GM19463 (cell line): ENCODE data around the gene IAPP.
"Not testable (repeated sequence)": the region's sequence is repeated elsewhere in the genome, so short reads cannot be mapped to it uniquely, and the experiment has no call there.

Experiments used
- ATAC-seq: cut with Tn5 transposase; IDR thresholded peaks from one replicate; pipeline ENCODE4 v1.9.1; 2021; ENCODE audit warnings: mild to moderate bottlenecking, moderate library complexity; ENCODE audit not compliant: unreplicated experiment

IAPP gene

DNA sequence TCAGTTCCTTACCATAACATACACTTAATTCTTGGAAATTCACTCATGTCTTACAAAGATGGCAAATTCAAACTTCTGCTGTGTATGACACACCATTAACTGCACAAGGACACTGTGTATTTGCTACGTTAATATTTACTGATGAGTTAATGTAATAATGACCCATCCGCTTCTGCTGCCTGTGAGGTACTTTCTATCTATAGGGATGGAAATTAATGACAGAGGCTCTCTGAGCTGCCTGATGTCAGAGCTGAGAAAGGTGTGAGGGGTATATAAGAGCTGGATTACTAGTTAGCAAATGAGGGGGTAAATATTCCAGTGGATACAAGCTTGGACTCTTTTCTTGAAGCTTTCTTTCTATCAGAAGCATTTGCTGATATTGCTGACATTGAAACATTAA lies at the start of gene IAPP:
IAPP (plus strand) TSS at position 301 of the 400 bp plus-strand sequence. CDS start 450 bp downstream, outside the sequence.
- ATAC-seq, result no peak

DNA sequence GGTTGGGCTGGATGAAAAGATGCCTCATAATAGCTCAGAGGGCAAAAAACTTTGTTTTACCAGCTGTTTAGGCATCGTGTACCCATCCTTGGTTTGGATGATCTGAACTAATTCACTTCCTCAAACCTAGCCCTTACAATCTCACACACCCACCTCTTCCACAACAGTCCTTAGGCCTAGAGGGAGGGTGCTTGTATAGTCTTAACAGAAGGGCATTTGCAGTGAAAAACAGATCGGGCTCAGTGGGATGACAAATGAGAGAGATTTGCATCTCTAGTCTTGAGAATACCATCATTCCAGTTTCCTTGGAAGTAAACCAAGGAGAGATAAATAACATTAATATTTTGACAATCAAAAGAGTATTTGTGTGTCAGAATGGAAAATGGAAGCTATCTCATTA lies 49.0 kb upstream of the IAPP start:
- ATAC-seq, result no peak

DNA sequence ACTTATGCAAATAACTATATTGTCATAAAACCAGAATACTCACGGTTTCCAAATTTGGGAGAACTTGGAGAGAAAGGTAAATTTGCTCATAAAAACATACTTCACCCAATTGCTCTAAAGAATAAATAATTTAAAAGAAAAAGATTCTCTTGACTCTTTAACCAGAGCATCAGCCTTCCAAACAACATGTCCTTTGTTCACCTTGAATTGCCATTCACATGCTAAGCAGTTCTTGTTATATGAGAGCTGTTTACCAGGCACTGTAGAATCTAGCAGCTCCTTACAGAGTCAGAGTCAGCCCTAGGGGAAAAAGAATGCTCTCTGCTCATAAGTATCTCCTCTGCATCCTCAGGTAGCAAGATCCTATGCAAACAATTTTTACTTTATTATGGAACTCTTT lies 48.2 kb upstream of the IAPP start:
- no peak for ATAC-seq

GRCh38 chr12:21328578-21328977 lies 44.1 kb upstream of the IAPP start:
- no peak for ATAC-seq

DNA sequence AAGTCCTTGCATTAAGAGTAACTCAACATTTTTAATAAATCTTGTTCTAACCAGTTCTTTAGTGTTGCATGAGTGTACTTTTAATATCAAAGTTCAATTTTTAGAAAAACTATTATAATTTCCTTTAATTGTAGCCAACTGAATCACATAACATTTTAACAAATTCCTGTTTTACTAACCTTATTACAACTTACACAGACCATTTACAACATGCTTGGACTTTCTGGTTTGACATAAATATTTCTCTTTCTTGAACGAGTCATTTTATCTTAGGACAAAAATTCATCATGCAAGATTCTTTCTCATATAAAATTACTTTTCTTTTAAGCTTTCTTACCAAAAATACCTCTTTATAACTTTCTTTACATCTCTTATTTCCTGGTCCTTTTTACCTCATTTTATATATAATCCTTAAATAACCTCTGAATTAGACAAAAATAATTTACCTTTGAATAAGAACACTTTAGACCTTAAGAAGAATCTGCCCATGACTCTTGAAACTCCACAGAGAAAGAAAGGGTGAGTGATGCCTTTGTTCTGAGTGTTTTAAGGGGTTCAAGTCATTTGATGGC lies 41.9 kb upstream of the IAPP start:
- ATAC-seq, result no peak

DNA sequence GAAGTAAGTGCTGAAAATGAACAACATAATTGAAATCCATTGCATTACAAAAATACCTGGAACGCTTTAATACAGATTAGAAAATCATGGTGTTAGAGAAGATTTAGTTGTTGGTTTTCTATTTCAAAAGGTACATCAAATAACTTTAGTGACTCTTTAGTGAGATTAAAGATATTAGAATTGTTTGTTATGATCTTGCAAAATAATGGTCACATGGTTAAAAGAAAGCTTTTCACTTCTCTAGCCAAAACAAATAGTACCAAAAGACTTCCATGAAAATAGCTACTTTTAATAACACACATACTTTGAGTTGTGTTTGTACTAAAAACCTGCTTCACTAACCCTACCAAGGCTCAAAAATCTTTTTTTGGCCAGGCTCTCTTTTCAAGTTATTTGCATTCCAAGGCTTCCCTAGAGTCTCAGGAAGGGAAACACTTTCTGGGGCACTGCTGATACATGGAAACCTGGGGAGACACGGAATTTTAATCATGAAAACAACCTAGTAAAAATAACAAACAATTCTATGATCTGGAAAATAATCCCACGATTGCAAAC lies 37.9 kb upstream of the IAPP start, which contains the start of gene SLCO1A2:
SLCO1A2 (minus strand) TSS at position 147 of the 555 bp plus-strand sequence. CDS start 270 bp downstream, outside the sequence.
- no peak for ATAC-seq

DNA sequence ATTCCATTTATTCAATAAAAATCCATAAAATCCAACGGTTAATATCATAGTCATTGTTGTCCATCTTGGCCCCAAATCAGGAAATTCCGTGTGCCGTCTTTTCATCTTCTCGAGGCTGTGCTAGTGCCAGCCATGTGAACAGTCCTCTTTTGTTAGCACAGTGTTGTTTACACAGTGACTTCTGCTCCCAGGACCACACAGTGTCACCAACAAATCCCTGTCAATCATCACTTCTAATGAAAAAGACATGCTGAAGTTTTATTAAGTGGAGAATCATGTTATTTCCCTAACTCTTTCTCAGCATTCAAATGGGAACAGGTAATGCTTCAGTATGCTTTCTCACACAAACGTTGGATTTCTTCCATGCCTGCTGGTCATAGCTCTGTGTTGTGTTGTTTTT lies 36.0 kb upstream of the IAPP start:
- ATAC-seq, result no peak

DNA sequence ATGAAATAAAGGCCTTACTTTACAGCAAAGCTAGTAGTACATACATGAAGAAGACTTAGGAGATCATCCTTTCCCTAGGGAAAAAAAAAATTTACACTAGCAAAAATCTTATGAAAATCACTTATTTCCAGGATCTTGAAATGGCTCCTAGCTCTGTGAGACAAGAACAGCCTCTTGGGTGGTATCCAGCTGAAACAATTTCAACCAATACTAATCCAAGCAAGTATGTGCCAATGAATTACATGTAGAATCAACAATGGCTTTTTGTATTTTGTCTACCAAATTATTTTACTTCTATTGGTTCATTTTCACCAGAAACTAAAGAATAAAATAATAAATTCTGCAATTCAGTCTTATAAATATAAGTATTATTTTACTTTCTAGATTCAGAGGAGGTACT lies 35.2 kb upstream of the IAPP start:
- ATAC-seq, result no peak

DNA sequence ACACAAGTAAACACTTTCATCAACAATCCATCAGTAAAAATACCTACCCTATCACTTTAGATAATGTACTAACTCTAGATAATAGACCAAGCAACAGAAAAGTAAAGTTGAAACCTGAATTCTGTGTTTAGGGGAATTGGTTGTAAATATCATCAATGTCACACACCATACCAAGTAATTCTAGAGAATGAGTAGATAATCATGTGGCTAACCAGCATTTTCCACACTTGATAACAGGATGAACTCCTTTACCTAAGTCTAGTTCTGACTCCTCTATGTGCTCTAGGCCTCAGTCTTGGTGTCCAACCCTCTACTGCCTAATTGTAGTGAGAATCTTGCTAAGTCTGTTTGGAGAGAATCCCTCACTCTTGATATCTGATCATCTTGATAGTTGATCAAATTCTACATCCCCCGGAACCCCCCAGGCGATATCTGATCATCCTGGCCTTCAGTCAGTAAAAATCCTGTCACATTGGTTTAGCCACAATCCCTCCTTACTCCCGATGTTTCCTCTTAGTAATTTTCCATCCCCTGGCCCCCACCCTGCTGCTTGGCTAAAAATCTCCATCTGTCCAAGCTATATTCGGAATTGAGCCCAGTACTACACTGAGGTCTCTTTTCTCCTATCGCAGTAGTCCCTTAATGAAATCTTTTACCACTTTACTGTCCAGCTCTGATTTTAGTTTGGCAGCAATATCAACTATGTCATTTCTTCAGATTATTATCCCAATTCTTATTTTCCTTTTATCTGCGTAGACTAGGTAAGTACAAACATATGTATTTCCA lies 34.5 kb upstream of the IAPP start:
- no peak for ATAC-seq

DNA sequence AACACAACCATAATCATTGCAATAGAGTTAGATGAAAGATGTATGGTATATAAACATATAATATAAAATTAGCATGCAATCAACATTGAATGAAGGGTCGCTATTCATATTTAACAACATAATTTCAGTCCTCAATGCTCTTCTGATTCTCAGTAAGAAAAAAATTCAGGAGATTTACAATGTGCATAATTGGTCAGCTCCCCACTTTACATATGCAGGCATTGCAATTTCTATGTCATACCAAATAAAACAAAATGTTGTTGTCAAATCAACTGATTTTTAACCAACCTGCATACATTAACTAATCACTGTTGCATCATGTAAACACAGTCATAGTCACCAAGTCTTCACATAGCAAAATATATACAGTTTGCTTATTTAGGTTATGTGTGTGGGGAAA lies 32.8 kb upstream of the IAPP start:
- no peak for ATAC-seq

DNA sequence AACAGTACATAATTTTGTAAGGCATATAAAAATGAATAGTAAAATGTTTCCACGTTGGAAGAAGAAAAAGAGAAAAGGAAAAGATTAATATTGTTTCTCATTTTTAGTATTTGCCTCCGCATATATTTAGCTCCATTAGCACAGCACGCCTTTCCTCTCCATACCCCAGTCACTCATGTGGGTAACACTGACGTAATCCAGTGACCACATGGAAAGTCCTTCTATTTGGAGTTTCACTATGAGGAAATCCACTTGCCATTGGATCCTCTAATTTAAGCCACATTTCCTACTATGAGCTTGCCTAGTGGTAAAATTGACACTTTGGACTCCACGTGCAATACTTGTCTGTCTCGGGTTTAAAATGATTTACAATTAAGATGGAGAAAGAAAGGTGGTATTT lies 32.3 kb upstream of the IAPP start:
- ATAC-seq, result no peak

GRCh38 chr12:21341769-21342168 lies 30.9 kb upstream of the IAPP start:
- no peak for ATAC-seq

GRCh38 chr12:21343636-21344035 lies 29.1 kb upstream of the IAPP start:
- no peak for ATAC-seq

DNA sequence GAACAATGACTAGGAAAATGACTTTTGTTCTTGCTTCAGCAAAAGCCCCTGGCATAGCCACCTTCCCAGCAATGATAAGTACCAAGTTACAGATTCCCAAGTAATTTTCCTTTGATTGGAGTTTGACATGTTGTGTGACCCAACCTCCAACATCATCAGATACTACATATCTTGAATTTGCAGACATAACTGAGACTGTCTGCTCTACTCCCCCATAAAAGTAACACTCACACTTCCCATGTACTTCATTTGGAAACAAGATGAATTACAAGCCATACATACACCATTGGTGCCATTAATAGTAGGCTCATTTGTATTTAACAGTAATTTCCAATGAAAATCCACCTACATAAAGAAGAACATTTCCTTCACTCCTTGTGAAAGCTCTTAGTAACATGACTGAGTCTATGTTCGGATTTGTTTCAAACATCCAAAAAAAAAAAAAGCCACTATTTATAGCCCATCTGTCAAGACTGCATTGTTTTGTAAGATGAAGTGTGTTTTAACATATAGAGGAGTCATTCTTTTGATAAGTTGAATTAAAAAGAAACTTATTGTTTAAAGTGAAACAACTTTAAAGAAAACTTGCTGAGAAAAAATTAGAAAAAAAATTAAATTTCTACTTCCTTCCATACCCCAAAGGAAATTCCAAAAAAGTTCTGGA lies 26.0 kb upstream of the IAPP start:
- ATAC-seq, result no peak

DNA sequence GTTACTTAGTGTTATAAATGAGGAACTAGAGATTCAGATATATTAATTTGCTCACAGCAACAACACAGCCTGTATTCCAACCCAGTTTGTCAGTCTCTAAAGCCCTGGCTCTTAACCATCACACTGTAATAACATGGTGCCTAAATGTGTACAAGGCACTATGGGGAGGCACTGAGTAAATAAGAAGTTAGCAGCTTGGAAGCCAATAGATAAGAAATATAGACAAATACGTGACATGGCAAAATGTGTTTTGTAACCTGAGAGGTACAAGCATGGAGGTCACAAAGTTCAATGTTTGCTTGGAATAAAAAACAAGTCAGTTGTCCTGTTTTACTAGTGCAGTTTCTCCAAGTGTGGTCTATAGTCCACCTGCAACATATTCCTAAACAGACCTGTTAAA lies 21.7 kb upstream of the IAPP start:
- no peak for ATAC-seq

DNA sequence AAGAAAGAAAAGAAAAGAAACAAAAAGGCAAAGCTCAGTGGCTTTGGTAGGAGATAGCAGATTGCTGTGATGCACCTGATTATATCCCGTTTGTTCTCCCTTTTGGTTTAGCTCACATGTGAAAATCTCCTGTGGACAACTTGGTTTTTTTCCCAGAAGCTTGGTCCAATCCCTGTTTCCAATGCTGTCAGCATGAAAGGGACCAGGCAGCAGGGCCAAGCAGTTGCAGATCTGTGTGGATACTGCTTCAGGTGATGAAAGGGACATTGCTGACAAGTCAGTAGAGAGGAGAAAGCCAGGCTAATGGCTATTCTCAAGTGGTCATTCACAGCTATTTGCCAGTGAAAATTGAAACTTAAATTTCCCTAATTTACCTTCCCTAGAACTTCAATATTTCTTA lies 19.2 kb upstream of the IAPP start:
- no peak for ATAC-seq

GRCh38 chr12:21353948-21354347 lies 18.8 kb upstream of the IAPP start:
- no peak for ATAC-seq

DNA sequence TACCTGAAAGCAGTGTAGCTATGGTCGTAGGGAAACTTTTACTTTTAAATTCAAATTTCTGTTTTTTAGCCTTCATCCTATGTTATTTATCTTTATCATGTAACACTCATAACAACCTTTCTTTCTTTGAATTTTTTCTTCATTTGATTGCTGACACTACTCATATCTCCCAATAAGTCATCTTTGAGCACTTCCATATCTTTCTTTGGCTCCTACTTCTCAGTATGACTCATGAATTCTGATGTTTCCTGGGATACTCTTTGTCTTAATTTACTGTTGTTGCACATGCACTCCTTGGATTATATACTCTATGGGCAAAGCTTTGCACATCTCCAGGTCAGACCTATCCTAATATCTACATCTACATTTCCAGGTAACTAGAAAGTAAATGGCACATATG lies 18.1 kb upstream of the IAPP start:
- ATAC-seq, result no peak

DNA sequence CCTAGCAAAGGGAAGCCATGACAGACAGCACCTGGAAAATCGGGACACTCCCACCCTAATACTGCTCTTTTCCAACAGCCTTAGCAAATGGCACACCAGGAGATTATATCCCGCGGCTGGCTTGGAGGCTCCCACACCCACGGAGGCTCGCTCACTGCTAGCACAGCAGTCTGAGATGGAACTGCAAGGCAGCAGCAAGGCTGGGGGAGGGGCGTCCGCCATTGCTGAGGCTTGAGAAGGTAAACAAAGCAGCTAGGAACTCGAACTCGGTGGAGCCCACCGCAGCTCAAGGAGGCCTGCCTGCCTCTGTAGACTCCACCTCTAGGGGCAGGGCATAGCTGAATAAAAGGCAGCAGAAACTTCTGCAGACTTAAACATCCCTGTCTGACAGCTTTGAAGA lies 12.1 kb upstream of the IAPP start:
- ATAC-seq, result not testable (repeated sequence)

GRCh38 chr12:21369141-21369980 lies 3.3 kb upstream of the IAPP start:
- no peak for ATAC-seq
